ENCODE data around the gene SEMA4G. TPM values are rescaled to one million over a fixed set of nuclear protein-coding genes. Genes with fewer than 3 reads are reported as not detected.

The SEMA4G gene
- total and polyA plus RNA-seq, 2 of the 4 experiments (the other 2 are of a cell fraction) = 0.90 to 8.7 TPM

GRCh38 chr10:101014230-101014884, 45.1 kb downstream of the SEMA4G start:
- dilution Hi-C loops (cut with HindIII; ENCODE audit: low sequenced_read_pairs, unreplicated experiment) (no loop called here), intact Hi-C loops (cut with micrococcal nuclease) (loop anchor here (10.0 kb wide), 1 partner anchor 450 kb away; no protein-coding TSS in a partner anchor), in situ Hi-C loops (cut with MboI; ENCODE audit: low sequenced_read_pairs) (no loop called here)
- H2AK5ac ChIP-seq (ENCODE audit: low read depth, low read length) = peak overlapping the region; percentile 94
- H3K14ac ChIP-seq (replicated peaks; ENCODE audit: low read depth, low read length) = no peak overlapping the region
- H3K4ac ChIP-seq (ENCODE audit: low read depth, low read length) = peak overlapping the region; percentile 39
- no peak overlapping the region for H3K23ac ChIP-seq (ENCODE audit: low read depth, low read length)
- WGBS, 2 experiments (ENCODE audit: extremely low coverage in 2 of 2, insufficient read length in 1 of 2) = no CpG with 5 or more reads among the region's 11 CpGs
- H3K4me2 ChIP-seq (ENCODE audit: low read depth, low read length) = no peak overlapping the region
- H2BK15ac ChIP-seq (ENCODE audit: low read depth, low read length) = peak overlapping the region; percentile 89; the same call in 1 of the 3 replicates
- peak overlapping the region; percentile 80 for H2AFZ ChIP-seq (replicated peaks; ENCODE audit: low read length, poor library complexity)
- no peak overlapping the region for H4K5ac ChIP-seq (ENCODE audit: low read depth, low read length)
- ATAC-seq (ENCODE audit: low read depth) = peak; percentile 58
- no peak overlapping the region for H3K18ac ChIP-seq (ENCODE audit: low read depth, low read length)
- peak overlapping the region; percentile 92 for H2AK9ac ChIP-seq (replicated peaks; ENCODE audit: low read depth, low read length, poor library complexity)
- peaks cover 13% of the 10 kb centered on the region for H3K9me1 ChIP-seq (ENCODE audit: insufficient read depth, low read length)
- ChIA-PET POLR2A (ENCODE audit: unreplicated experiment) (no interaction called here), CTCF (interaction anchor here (0.5 to 6.8 kb wide), 17 partner anchors 9 to 452 kb away, joined by 3 to 48 read pairs (median 4); partner anchors contain the start of genes KAZALD1, LZTS2, MRPL43 and PDZD7)
- peak overlapping the region; percentile 41; the same call in 1 of the 2 replicates for H2BK120ac ChIP-seq (ENCODE audit: low read depth, low read length)
- no peak overlapping the region for H3K9ac ChIP-seq (ENCODE audit: low read depth, low read length)
- H2BK20ac ChIP-seq (ENCODE audit: low read depth, low read length) = no peak overlapping the region
- no TSS peak for BruUV-seq (replicated peaks)
- DNase-seq = peak; percentile 56
- no peaks in the 10 kb centered on the region for H3K9me3 ChIP-seq (ENCODE audit: control insufficient read depth, insufficient read depth, low read length)
- peak overlapping the region in 1 of 2 experiments; percentile 54; a peak in 1 of 4 replicates for H4K8ac ChIP-seq (ENCODE audit: low read depth in 2 of 2, low read length in 2 of 2)
- no peak overlapping the region for H4K91ac ChIP-seq (ENCODE audit: insufficient read depth, low read depth, low read length)
- H3K79me1 ChIP-seq (ENCODE audit: low read depth in 1 of 2, low read length in 2 of 2) = 0 out of 4 replicates have a peak, but pooled peaks cover 0 to 7% of the 10 kb centered on the region in 2 experiments
- H3K4me3 ChIP-seq (ENCODE audit: insufficient read depth, low read depth, low read length) = no peak overlapping the region
- no peaks in the 10 kb centered on the region for H3K36me3 ChIP-seq (ENCODE audit: control insufficient read depth, insufficient read depth, low read length)
- peaks cover 4% of the 10 kb centered on the region; the same call in 1 of the 2 replicates for H4K20me1 ChIP-seq (ENCODE audit: insufficient read depth, low read length)
- peaks cover 22% of the 10 kb centered on the region for H3K4me1 ChIP-seq (ENCODE audit: control insufficient read depth, insufficient read depth, low read length)
- no peak overlapping the region for H2BK5ac ChIP-seq (ENCODE audit: low read depth, low read length, poor library complexity, severe bottlenecking)
- no peak overlapping the region for H3K27ac ChIP-seq (ENCODE audit: insufficient read depth, low read length)
- peak; percentile 48; the same call in 1 of the 2 replicates for TF ChIP-seq MAZ (IDR thresholded peaks at IDR 0.05; ENCODE audit: borderline replicate concordance, low read depth, low read length)
- TF ChIP-seq RAD21 (IDR thresholded peaks at IDR 0.05; ENCODE audit: low read length) = peak; percentile 88
- TF ChIP-seq RFX5 (IDR thresholded peaks at IDR 0.05; ENCODE audit: low read depth, low read length) = no peak
- TF ChIP-seq SMC3 (IDR thresholded peaks at IDR 0.05; ENCODE audit: low read depth, low read length) = peak; percentile 81
- peak; percentile 93 for TF ChIP-seq CTCF (conservative IDR thresholded peaks at IDR 0.05; ENCODE audit: low read depth, low read length)
- TF ChIP-seq MAFK (IDR thresholded peaks at IDR 0.05; ENCODE audit: low read depth, low read length) = no peak
- no peaks in the 10 kb centered on the region; the same call in 1 of the 2 replicates for H3K27me3 ChIP-seq (ENCODE audit: control insufficient read depth, insufficient read depth, low read length)
- H3K56ac ChIP-seq (ENCODE audit: extremely low read depth, insufficient read depth, low read length) = no peak overlapping the region
